Keratinocyte (primary cell): ENCODE results near the gene ZDHHC1. TPM values are rescaled to one million over a fixed set of nuclear protein-coding genes. Genes with fewer than 3 reads are reported as not detected.
"Not testable (repeated sequence)": the region's sequence is repeated elsewhere in the genome, so short reads cannot be mapped to it uniquely, and the experiment has no call there.

ENCODE experiments used
- DNase-seq: peaks from one replicate; pipeline ENCODE4 v3.0.0-alpha.2; 2011; ENCODE audit warnings: low read depth, missing footprints, low spot score
- FAIRE-seq: peaks from 2 replicates; lab custom pipeline; 2011; peaks lifted over from hg19 to GRCh38; lab: Jason Lieb, UNC
- H2AFZ ChIP-seq: 2 replicates; pipeline ENCODE4 v1.6.0; 2012; ENCODE audit warnings: low read length, control low read depth, inconsistent platforms; ENCODE audit not compliant: control insufficient read depth
- H3K27ac ChIP-seq: 2 replicates; pipeline ENCODE4 v1.5.1; 2011; ENCODE audit warnings: low read length; ENCODE audit not compliant: control insufficient read depth, insufficient read depth
- H3K27me3 ChIP-seq: 3 replicates; pipeline ENCODE4 v1.6.0; 2011; ENCODE audit warnings: low read length; ENCODE audit not compliant: control insufficient read depth, insufficient read depth; ENCODE audit errors: extremely low read depth
- H3K36me3 ChIP-seq, 2 experiments: 2 replicates in 1 of 2; 3 replicates in 1 of 2; pipeline ENCODE4 v1.5.1; 2011; ENCODE audit warnings: low read length in 2 of 2, mild to moderate bottlenecking in 1 of 2; ENCODE audit not compliant: control insufficient read depth in 2 of 2, insufficient read depth in 2 of 2; ENCODE audit errors: extremely low read depth in 1 of 2
- H3K4me1 ChIP-seq: 3 replicates; pipeline ENCODE4 v1.5.1; 2011; ENCODE audit warnings: low read length; ENCODE audit not compliant: control insufficient read depth, insufficient read depth; ENCODE audit errors: extremely low read depth
- H3K4me2 ChIP-seq: 3 replicates; pipeline ENCODE4 v1.6.0; 2011; ENCODE audit warnings: low read depth, low read length; ENCODE audit not compliant: control insufficient read depth, insufficient read depth; ENCODE audit errors: extremely low read depth
- H3K4me3 ChIP-seq, 3 experiments: fragments of 200-600 bp in 1 of 3; sonication (generic) in 1 of 3; 2 replicates in 2 of 3; 3 replicates in 1 of 3; pipeline ENCODE4 v1.5.1; 2011 to 2016; ENCODE audit warnings: low read length in 3 of 3, mild to moderate bottlenecking in 3 of 3, control low read depth in 2 of 3, inconsistent platforms in 1 of 3, low read depth in 1 of 3, mixed read lengths in 1 of 3, mixed run types in 1 of 3, moderate library complexity in 1 of 3; ENCODE audit not compliant: control insufficient read depth in 2 of 3, insufficient read depth in 2 of 3; ENCODE audit errors: extremely low read depth in 1 of 3
- H3K79me2 ChIP-seq: 2 replicates; pipeline ENCODE4 v1.6.0; 2012; ENCODE audit warnings: low read length; ENCODE audit not compliant: control insufficient read depth, insufficient read depth
- H3K9ac ChIP-seq: 3 replicates; pipeline ENCODE4 v1.6.0; 2011; ENCODE audit warnings: low read length; ENCODE audit not compliant: control insufficient read depth, insufficient read depth; ENCODE audit errors: extremely low read depth
- H3K9me1 ChIP-seq: 3 replicates; pipeline ENCODE4 v1.6.0; 2011; ENCODE audit warnings: low read length; ENCODE audit not compliant: control insufficient read depth, insufficient read depth; ENCODE audit errors: extremely low read depth
- H3K9me3 ChIP-seq: 2 replicates; pipeline ENCODE4 v1.5.1; 2012; ENCODE audit warnings: low read depth, low read length; ENCODE audit not compliant: control insufficient read depth
- H4K20me1 ChIP-seq: 3 replicates; pipeline ENCODE4 v1.6.0; 2011; ENCODE audit warnings: low read length; ENCODE audit not compliant: control insufficient read depth, insufficient read depth; ENCODE audit errors: extremely low read depth
- EZH2 ChIP-seq: IDR thresholded peaks from one replicate; pipeline ENCODE4 v1.6.1; 2012; ENCODE audit warnings: inconsistent platforms, mild to moderate bottlenecking, low read length, moderate library complexity
- dilution Hi-C: fragments of 300-500 bp; cut with MboI; formaldehyde crosslinking; loops from one replicate; pipeline ENCODE4 v1.7.0; 2020; ENCODE audit warnings: low sequenced_read_pairs; ENCODE audit not compliant: extremely low pct_ligation_motif_present
- polyA plus RNA-seq, 5 experiments: library from polyadenylated mRNA; depleted of rRNA in 3 of 5; stranded (reverse) in 3 of 5; stranded (forward) in 1 of 5; unstranded in 1 of 5; fragments of >200 nt; gene quantifications; 1 replicate in 1 of 5; 2 replicates in 3 of 5; 3 replicates in 1 of 5; pipeline versions ENCODE4 v1.2.1 to v1.2.3, GENCODE V29; 2011 to 2012; ENCODE audit warnings: missing spikeins in 2 of 5, low read depth in 1 of 5, low replicate concordance in 1 of 5
- TF ChIP-seq, protein P1 (sequence below), 3 experiments: IDR thresholded peaks in 1 of 3; conservative IDR thresholded peaks in 1 of 3; optimal IDR thresholded peaks in 1 of 3; 2 replicates in 2 of 3; 3 replicates in 1 of 3; pipeline versions ENCODE3 to v1.5.1; 2011; ENCODE audit warnings: low read length in 3 of 3, mild to moderate bottlenecking in 3 of 3, moderate library complexity in 2 of 3, control low read depth in 1 of 3, inconsistent platforms in 1 of 3; ENCODE audit not compliant: insufficient read depth in 2 of 3; ENCODE audit errors: extremely low read depth in 1 of 3

ZDHHC1 gene
- polyA plus RNA-seq, 1 donor (not counting 4 experiments of a cell fraction or from before 2014, with no cell fraction given): 1.1 TPM

- no peak overlapping the region for H3K27ac ChIP-seq
- FAIRE-seq (no peak), DNase-seq (no peak)
- dilution Hi-C loops: no loop called here
- H3K27me3 ChIP-seq: peaks cover 12% of the 10 kb centered on the region
- no peak overlapping the region for H3K4me3 ChIP-seq
- no peaks in the 10 kb centered on the region for H3K9me3 ChIP-seq
- H3K4me1 ChIP-seq: no peaks in the 10 kb centered on the region
- H3K9me1 ChIP-seq: no peaks in the 10 kb centered on the region
- H3K79me2 ChIP-seq: no peaks in the 10 kb centered on the region
- no peak overlapping the region for H3K9ac ChIP-seq
- H3K4me2 ChIP-seq: no peak overlapping the region
- H4K20me1 ChIP-seq: no peaks in the 10 kb centered on the region
- TF ChIP-seq, protein P1, sequence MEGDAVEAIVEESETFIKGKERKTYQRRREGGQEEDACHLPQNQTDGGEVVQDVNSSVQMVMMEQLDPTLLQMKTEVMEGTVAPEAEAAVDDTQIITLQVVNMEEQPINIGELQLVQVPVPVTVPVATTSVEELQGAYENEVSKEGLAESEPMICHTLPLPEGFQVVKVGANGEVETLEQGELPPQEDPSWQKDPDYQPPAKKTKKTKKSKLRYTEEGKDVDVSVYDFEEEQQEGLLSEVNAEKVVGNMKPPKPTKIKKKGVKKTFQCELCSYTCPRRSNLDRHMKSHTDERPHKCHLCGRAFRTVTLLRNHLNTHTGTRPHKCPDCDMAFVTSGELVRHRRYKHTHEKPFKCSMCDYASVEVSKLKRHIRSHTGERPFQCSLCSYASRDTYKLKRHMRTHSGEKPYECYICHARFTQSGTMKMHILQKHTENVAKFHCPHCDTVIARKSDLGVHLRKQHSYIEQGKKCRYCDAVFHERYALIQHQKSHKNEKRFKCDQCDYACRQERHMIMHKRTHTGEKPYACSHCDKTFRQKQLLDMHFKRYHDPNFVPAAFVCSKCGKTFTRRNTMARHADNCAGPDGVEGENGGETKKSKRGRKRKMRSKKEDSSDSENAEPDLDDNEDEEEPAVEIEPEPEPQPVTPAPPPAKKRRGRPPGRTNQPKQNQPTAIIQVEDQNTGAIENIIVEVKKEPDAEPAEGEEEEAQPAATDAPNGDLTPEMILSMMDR (optimal IDR thresholded peaks at IDR 0.05 in 1 of 3, IDR thresholded peaks at IDR 0.05 in 1 of 3, conservative IDR thresholded peaks at IDR 0.05 in 1 of 3; ENCODE audit: extremely low read depth in 1 of 3, insufficient read depth in 2 of 3, low read length in 3 of 3): no peak
- no peak for TF ChIP-seq EZH2
- no peaks in the 10 kb centered on the region for H3K36me3 ChIP-seq
- H2AFZ ChIP-seq: no peak overlapping the region
These were observed 55.2 kb downstream of the ZDHHC1 start for GRCh38 chr16:67361038-67361437.

GRCh38 chr16:67359540-67360269 is 56.6 kb downstream of the ZDHHC1 start:
- H3K9ac ChIP-seq, H4K20me1 ChIP-seq, H3K4me3 ChIP-seq, H3K9me3 ChIP-seq, H3K79me2 ChIP-seq, FAIRE-seq, H3K4me1 ChIP-seq, H3K36me3 ChIP-seq, H3K4me2 ChIP-seq, H3K27me3 ChIP-seq, H3K9me1 ChIP-seq, H2AFZ ChIP-seq, dilution Hi-C loops, DNase-seq, H3K27ac ChIP-seq: not testable (repeated sequence)

- Histone ChIP-seq H3K9me3 (no peaks in the 10 kb centered on the region), H3K9ac (no peak overlapping the region), H3K27me3 (no peaks in the 10 kb centered on the region), H3K9me1 (no peaks in the 10 kb centered on the region), H3K4me1 (no peaks in the 10 kb centered on the region), H3K79me2 (no peaks in the 10 kb centered on the region), H3K36me3 (no peaks in the 10 kb centered on the region), H4K20me1 (no peaks in the 10 kb centered on the region), H3K27ac (no peak overlapping the region), H3K4me3 (no peak overlapping the region), H3K4me2 (no peak overlapping the region), H2AFZ (no peak overlapping the region)
- TF ChIP-seq EZH2: no peak
- TF ChIP-seq, protein P1 (optimal IDR thresholded peaks at IDR 0.05 in 1 of 3, IDR thresholded peaks at IDR 0.05 in 1 of 3, conservative IDR thresholded peaks at IDR 0.05 in 1 of 3; ENCODE audit: extremely low read depth in 1 of 3, insufficient read depth in 2 of 3, low read length in 3 of 3): no peak
- no peak for FAIRE-seq
- no peak for DNase-seq
- dilution Hi-C loops: no loop called here
These were observed 58.7 kb downstream of the ZDHHC1 start for GRCh38 chr16:67357561-67357960.
